HG02943 (cell line): Measurements from ENCODE around the gene FGF1.

ENCODE experiments used
- ATAC-seq: cut with Tn5 transposase; IDR thresholded peaks from one replicate; pipeline ENCODE4 v1.9.1; 2021; ENCODE audit warnings: mild to moderate bottlenecking, low read depth, moderate library complexity; ENCODE audit not compliant: unreplicated experiment

Gene FGF1

GRCh38 chr5:142547445-142548380, 138.2 kb downstream of the FGF1 start:
- ATAC-seq: no peak

DNA sequence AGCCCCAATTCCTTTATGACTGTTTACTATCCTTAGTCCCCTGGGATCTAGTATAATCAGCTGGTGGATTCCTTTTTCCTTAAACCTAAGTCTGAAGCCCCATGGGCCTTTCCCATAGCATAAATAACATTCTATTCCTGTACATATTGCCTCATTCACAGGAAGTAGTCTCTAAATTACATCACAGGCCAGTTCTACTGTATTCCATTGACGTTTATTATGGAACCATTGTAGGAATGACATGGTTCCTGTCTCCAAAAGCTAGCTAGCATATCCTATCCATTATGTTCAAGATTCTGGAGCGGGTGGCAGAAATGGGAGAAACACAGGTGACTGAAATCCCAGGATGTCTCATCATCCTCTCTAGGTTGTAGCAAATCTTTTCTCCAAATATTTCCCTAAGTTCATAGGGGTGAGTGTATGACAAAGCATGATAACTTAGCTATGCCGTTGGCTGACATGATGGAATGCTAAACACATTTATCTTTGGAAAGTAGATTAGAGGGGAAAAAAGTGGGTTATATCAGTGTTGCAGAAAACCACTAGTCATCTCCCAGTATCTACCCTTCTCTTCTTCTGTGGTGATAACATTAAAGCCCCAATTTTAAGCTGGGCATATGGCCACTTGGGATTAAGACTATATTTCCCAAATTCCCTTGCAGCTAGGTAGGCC, 140.1 kb downstream of the FGF1 start:
- ATAC-seq: no peak

DNA sequence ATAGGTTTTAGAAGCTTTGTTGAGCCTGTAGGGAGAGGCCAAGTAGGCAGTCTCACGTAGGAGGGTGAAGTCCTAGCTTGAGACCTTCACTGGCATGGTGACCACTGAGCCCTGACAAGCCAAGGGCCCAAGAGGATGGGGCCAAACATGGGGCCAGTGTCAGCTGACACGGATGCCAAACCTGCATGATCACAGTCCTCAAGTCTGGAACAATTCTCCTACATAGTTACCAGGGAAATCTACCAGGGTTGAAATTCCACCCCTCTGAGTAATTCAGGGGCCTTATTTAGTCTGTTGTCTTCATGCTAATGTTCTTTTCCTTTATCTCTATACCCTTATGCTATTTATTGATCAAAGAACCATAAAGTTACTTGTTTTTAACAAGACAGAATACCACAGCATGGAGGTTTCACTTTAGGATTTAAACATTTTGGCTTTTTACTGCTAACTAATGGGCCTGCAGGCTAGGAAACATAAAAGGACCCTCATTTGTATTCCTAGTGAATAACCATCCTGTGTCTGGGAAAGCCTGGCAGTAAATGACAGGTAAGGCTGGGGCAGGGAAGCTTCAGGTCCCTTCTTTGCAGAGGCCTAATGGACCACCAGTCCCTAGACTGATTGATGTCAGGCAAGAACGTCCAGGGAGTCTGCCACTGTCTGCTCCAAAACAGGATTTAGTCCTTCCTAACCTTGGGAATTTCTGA, 140.8 kb downstream of the FGF1 start:
- no peak for ATAC-seq

DNA sequence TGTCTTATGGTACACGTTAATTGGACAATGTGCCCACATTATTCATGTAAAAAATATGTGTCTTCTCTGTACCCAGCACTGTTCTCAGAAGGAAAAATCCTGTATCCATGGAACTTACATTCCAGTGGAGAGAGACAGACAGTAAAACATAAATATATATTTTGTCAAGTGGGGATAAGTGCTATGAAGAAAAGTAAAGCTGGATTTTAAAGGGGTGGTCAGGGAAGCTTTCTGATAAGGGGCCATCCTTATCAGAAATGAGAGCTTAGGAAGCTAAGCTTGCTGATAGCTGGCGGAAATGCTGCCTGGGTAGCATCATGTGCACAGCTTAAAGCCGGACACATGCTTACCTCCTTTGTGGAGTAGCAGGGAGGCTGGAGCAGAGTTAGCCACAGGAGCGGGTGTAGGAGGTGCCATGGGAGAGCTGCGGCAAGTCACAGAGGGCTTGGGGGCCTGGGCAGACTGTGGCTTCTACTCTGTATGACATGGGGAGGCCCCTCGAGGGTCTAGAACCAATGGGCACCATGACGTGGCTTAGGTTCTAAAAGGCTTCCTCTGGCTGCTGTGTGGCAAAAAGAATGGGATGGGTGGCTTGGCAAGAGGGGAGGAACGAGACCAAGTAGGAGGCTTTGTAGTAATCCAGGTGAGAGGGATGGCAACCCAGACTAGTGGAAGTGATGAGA, 141.7 kb downstream of the FGF1 start:
- no peak for ATAC-seq

DNA sequence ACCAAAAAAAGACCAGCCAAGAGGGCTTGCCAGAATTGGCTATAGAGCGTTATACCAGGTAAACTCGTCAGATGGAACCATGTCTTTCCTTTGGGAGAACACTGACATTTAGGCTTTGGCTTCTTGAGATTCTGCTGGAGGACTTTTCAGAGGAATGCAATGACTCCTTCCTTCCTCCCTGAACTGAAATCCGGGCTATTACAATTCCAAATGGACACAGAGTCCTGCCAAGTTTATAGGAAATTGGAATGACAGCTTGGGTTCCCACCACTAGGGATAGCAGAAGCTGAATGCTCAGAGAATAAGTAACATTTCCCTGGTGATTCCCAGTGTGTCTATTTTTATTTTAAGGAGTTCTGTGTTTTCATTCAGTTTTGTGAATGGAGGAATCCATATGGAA, 143.0 kb downstream of the FGF1 start:
- no peak for ATAC-seq
